Measurements from ENCODE around the gene XKR3.
"Not testable (repeated sequence)": the region's sequence is repeated elsewhere in the genome, so short reads cannot be mapped to it uniquely, and the experiment has no call there.

The XKR3 gene

GRCh38 chr22:16781764-16782329, 43.4 kb downstream of the XKR3 start:
- no peak for TF ChIP-seq CTCF (IDR thresholded peaks at IDR 0.05; ENCODE audit: borderline replicate concordance, control extremely low read depth, extremely low read depth, insufficient read depth, missing control alignments)
- DNase-seq (ENCODE audit: low spot score): no peak
- in situ Hi-C loops (cut with MboI; ENCODE audit: low sequenced_read_pairs, unreplicated experiment): loop anchor here (25.0 kb wide), 2 partner anchors 95 to 280 kb away; no protein-coding TSS in a partner anchor

GRCh38 chr22:16781074-16781763, 44.0 kb downstream of the XKR3 start:
- no peak for DNase-seq (ENCODE audit: low spot score)
- no peak for TF ChIP-seq CTCF (IDR thresholded peaks at IDR 0.05; ENCODE audit: borderline replicate concordance, control extremely low read depth, extremely low read depth, insufficient read depth, missing control alignments)
- in situ Hi-C loops (cut with MboI; ENCODE audit: low sequenced_read_pairs, unreplicated experiment): loop anchor here (25.0 kb wide), 2 partner anchors 94 to 281 kb away; no protein-coding TSS in a partner anchor

- no peak for TF ChIP-seq CTCF (IDR thresholded peaks at IDR 0.05; ENCODE audit: borderline replicate concordance, control extremely low read depth, extremely low read depth, insufficient read depth, missing control alignments)
- in situ Hi-C loops (cut with MboI; ENCODE audit: low sequenced_read_pairs, unreplicated experiment): loop anchor here (25.0 kb wide), 2 partner anchors 90 to 285 kb away; no protein-coding TSS in a partner anchor
- DNase-seq (ENCODE audit: low spot score): no peak
Measured at GRCh38 chr22:16777284-16777924, 47.8 kb downstream of the XKR3 start.

- DNase-seq (ENCODE audit: low spot score): no peak
Measured at GRCh38 chr22:16776080-16776479, 49.1 kb downstream of the XKR3 start.

GRCh38 chr22:16774911-16775500, 50.2 kb downstream of the XKR3 start:
- TF ChIP-seq CTCF (IDR thresholded peaks at IDR 0.05; ENCODE audit: borderline replicate concordance, control extremely low read depth, extremely low read depth, insufficient read depth, missing control alignments): no peak
- in situ Hi-C loops (cut with MboI; ENCODE audit: low sequenced_read_pairs, unreplicated experiment): loop anchor here (25.0 kb wide), 2 partner anchors 88 to 287 kb away; no protein-coding TSS in a partner anchor
- DNase-seq (ENCODE audit: low spot score): no peak

More at GRCh38 chr22:16776080-16776479, 49.1 kb downstream of the XKR3 start:
- no peak for TF ChIP-seq CTCF (IDR thresholded peaks at IDR 0.05; ENCODE audit: borderline replicate concordance, control extremely low read depth, extremely low read depth, insufficient read depth, missing control alignments)
- in situ Hi-C loops (cut with MboI; ENCODE audit: low sequenced_read_pairs, unreplicated experiment): loop anchor here (25.0 kb wide), 2 partner anchors 89 to 286 kb away; no protein-coding TSS in a partner anchor

- in situ Hi-C loops (cut with MboI; ENCODE audit: low sequenced_read_pairs, unreplicated experiment); DNase-seq (ENCODE audit: low spot score): not testable (repeated sequence)
Measured at GRCh38 chr22:16771569-16771968, 53.6 kb downstream of the XKR3 start.

- DNase-seq (ENCODE audit: low spot score); in situ Hi-C loops (cut with MboI; ENCODE audit: low sequenced_read_pairs, unreplicated experiment): not testable (repeated sequence)
Measured at GRCh38 chr22:16767927-16768326, 57.3 kb downstream of the XKR3 start.

GRCh38 chr22:16762224-16762623, 63.0 kb downstream of the XKR3 start:
- DNase-seq (ENCODE audit: low spot score); in situ Hi-C loops (cut with MboI; ENCODE audit: low sequenced_read_pairs, unreplicated experiment): not testable (repeated sequence)

- DNase-seq (ENCODE audit: low spot score); in situ Hi-C loops (cut with MboI; ENCODE audit: low sequenced_read_pairs, unreplicated experiment): not testable (repeated sequence)
Measured at GRCh38 chr22:16760416-16760815, 64.8 kb downstream of the XKR3 start.

GRCh38 chr22:16749282-16749681, 75.9 kb downstream of the XKR3 start:
- in situ Hi-C loops (cut with MboI; ENCODE audit: low sequenced_read_pairs, unreplicated experiment); DNase-seq (ENCODE audit: low spot score): not testable (repeated sequence)

Data from GM13976 (cell line).